Fibroblast of the aortic adventitia (primary cell): Measurements from ENCODE around the gene LDAH. TPM values are rescaled to one million over a fixed set of nuclear protein-coding genes. Genes with fewer than 3 reads are reported as not detected.

Source experiments
- DNase-seq: peaks from one replicate; pipeline ENCODE4 v3.0.0-alpha.2; 2010; ENCODE audit warnings: low read depth
- H3K4me3 ChIP-seq: 2 replicates; pipeline ENCODE4 v1.5.1; 2011; ENCODE audit warnings: low read depth, mild to moderate bottlenecking, control low read depth, low read length, moderate library complexity
- CTCF ChIP-seq: IDR thresholded peaks from 2 replicates; pipeline ENCODE4 v1.5.1; 2011; ENCODE audit warnings: mild to moderate bottlenecking, low read length, control low read depth, inconsistent platforms; ENCODE audit not compliant: insufficient read depth
- total RNA-seq: library from RNA; depleted of rRNA; stranded (reverse); fragments of >200 nt; gene quantifications from 2 replicates; pipeline ENCODE4 v1.2.3, GENCODE V29; 2012; ENCODE audit warnings: low replicate concordance

The LDAH gene
- total RNA-seq, 1 donor = 21.8 TPM

DNA sequence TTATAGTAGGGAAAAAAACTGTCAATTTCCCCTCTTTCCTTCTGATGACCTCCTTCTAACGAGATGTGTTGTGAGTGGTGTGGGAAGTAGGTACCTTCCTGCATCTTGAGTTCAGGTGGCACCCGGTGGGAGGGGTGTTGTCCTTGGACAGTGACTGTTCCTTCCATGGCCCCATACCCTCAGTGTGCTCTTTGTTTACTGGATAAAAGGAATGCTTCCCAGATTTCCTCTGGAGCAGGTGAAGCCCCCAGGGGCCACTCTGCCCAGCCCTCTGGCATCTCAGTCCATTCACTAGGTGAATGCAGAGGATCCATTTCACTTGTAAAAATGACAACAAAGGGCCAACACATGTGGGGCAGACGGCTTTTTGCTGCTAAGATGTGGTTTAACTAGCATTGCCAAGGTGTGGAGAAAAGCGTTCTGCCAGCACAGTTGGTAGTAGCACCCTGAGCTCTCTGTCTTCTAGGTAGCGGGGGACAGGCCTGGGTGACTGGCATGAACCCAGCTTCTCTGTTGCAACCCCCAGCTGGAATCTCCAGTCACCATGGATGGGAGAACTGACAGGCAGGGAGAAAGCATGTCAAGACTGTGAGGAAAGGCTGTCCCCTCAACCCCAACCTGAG is 149.1 kb downstream of the LDAH start:
- DNase-seq = no peak
- H3K4me3 ChIP-seq = no peak overlapping the region
- TF ChIP-seq CTCF = no peak

DNA sequence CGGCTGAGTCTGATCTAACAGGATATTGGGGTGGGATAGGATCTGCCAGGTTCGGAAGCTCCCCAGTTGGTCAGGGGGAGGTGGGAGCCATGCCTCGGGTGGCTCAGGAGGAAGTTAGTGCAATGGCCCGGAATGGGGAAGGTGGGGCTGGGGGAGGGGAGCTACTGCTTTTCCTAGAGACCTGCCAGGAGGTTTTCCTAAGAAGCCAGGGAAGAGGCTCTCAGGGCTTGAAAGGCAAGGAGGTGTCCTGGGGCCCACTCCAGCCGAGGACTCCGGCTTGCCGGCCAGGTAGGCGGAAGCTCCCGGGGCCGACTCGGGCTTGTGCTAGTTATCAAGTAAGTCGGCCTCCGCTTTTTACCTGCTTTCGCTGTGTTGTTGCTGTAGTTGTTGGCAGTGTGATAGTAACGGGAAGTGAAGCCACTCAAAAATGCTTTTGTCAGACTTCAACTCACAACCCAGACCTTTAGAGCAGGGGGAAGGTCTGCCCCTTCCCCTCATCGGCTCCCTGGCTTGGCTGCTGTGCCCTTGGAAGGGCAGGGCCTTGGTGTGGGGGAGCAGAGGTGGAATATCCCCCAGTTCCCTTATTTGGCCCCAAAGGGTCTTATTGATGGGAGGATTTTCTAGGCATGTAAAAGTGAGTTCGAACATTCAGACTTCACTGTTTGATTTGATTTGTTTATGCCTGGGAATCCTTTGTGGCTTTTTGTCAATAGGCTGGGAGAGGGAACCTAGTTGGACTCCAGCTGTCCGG is 150.5 kb downstream of the LDAH start:
- no peak overlapping the region for H3K4me3 ChIP-seq
- no peak for DNase-seq
- TF ChIP-seq CTCF = no peak

- no peak for TF ChIP-seq CTCF
- no peak overlapping the region for H3K4me3 ChIP-seq
- no peak for DNase-seq
These were observed 151.2 kb downstream of the LDAH start for GRCh38 chr2:20671736-20672080.

DNA sequence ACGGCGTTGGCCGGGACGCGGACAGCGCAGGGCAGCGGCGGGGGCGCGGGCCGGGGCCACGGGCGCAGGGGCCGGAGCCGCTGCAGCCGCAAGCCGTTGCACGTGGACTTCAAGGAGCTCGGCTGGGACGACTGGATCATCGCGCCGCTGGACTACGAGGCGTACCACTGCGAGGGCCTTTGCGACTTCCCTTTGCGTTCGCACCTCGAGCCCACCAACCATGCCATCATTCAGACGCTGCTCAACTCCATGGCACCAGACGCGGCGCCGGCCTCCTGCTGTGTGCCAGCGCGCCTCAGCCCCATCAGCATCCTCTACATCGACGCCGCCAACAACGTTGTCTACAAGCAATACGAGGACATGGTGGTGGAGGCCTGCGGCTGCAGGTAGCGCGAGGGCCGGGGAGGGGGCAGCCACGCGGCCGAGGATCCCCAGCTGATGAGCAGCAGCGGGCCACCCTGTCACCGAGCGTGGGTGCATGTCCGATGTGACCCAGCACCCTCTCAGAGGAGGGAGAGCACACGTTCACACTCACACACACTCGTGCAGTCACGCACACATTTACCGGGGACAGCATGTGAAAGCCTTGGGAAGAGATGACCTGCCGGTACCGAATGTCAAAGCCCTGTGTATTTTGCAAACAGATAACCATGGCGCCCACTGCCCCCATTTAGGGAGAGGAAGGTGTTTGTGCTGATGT is 151.7 kb downstream of the LDAH start:
- no peak for DNase-seq
- TF ChIP-seq CTCF = no peak
- H3K4me3 ChIP-seq = no peak overlapping the region

- H3K4me3 ChIP-seq = no peak overlapping the region
- TF ChIP-seq CTCF = no peak
- DNase-seq = no peak
These were observed 152.4 kb downstream of the LDAH start for GRCh38 chr2:20670315-20671035.

DNA sequence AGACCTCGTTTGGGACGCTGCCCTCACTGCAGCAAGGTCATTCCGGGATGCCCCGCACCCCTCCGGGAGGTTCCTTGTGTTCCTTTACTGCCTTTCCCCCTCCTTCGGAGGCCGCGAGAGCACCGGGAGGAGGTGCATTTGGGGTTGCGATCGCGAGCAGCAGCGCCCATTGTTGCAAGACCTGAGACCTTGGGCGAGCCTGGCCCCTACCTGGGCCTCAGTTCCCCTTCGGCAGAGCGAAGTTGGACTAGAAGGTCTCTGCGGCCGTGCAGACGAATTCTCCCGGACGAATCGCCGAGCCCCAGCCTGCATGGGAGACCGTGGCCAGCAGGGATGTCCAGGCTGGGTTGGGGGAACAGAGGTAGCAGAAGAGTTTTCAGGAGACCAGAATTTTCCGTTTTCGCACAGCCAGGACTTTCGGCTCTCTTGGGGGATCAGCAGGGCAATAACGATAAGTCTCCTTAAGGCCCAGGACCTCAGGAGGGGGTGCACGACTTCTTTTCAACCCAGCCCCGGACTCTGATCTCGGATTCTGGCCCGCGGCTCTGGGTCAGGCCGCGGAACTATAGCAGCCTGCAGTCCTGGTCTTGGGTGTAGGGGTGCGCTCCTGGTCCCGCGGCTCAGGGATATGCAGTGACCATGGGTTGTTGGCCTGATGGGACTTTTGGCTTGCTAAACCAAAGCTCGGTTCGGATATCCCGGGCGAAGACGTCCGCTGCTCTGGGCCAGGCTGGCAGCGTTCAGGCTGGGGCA is 153.2 kb downstream of the LDAH start:
- no peak overlapping the region for H3K4me3 ChIP-seq
- TF ChIP-seq CTCF = no peak
- no peak for DNase-seq
